ENCODE measurements around the gene DIO1. TPM values are rescaled to one million over a fixed set of nuclear protein-coding genes. Genes with fewer than 3 reads are reported as not detected.

The DIO1 gene
- total RNA-seq, 1 experiment from 2014 or later = not detected

DNA sequence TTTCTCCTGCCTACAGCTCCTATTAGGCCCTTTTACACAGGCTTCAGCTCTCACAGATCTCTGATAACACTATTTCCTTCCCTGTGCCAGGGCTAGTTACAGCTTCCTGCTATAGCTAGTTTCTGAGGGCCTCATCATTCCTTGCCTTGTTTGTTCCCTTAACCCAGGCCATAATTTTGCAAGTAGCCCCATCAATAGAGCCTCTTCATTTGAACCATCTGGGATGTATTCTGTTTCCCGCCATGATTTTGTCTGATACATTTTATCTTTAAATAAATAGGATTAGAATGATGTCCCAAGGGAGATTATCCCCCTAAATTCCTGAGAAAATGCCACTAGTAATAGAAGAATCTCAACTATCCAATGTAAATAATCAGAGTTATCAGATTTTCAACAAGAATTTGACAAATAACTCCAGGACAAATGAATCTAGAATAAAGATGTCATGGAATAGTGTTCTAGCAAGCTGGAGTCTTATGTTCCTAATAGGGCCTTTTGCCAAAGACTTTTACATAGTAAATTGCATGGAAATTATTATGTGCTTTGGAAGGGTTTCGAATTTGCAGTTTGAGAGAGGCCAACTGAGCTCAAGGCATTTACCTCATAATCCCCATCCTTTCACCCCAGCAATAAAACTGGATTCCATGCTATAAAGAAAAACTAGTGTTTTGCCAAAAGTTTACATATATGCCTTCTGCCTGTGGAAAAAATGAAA lies 35.4 kb downstream of the DIO1 start:
- H3K4me1 Mint-ChIP-seq = no peaks in the 10 kb centered on the region
- ATAC-seq = no peak
- TF ChIP-seq SMAD4 (CRISPR knock-in tag; IDR thresholded peaks at IDR 0.05) (no peak), ZNF263 (CRISPR knock-in tag; IDR thresholded peaks at IDR 0.05; ENCODE audit: low read depth) (no peak), NR3C1 (CRISPR knock-in tag; conservative IDR thresholded peaks at IDR 0.05; ENCODE audit: low read depth) (no peak), TEAD1 (CRISPR knock-in tag; IDR thresholded peaks at IDR 0.05) (no peak), E2F4 (CRISPR knock-in tag; IDR thresholded peaks at IDR 0.05; ENCODE audit: borderline replicate concordance, low read depth) (no peak), MYBL2 (CRISPR knock-in tag; IDR thresholded peaks at IDR 0.05) (no peak), JUN (CRISPR knock-in tag; IDR thresholded peaks at IDR 0.05) (no peak), MXD4 (CRISPR knock-in tag; IDR thresholded peaks at IDR 0.05; ENCODE audit: borderline replicate concordance) (no peak)
- TF ChIP-seq, protein P1, sequence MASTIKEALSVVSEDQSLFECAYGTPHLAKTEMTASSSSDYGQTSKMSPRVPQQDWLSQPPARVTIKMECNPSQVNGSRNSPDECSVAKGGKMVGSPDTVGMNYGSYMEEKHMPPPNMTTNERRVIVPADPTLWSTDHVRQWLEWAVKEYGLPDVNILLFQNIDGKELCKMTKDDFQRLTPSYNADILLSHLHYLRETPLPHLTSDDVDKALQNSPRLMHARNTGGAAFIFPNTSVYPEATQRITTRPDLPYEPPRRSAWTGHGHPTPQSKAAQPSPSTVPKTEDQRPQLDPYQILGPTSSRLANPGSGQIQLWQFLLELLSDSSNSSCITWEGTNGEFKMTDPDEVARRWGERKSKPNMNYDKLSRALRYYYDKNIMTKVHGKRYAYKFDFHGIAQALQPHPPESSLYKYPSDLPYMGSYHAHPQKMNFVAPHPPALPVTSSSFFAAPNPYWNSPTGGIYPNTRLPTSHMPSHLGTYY (CRISPR knock-in tag; IDR thresholded peaks at IDR 0.05) = no peak
- POLR2A ChIA-PET = no interaction called here
- H3K27ac Mint-ChIP-seq = no peak overlapping the region
- CTCF ChIA-PET = no interaction called here
- peaks cover 27% of the 10 kb centered on the region for H3K9me3 Mint-ChIP-seq
- peaks cover 14% of the 10 kb centered on the region for H3K36me3 Mint-ChIP-seq
- no peak for DNase-seq (ENCODE audit: low spot score)
- H3K4me3 Mint-ChIP-seq = no peak overlapping the region
- H3K27me3 Mint-ChIP-seq (ENCODE audit: low read depth) = no peaks in the 10 kb centered on the region

GRCh38 chr1:53930932-53931331 lies 36.9 kb downstream of the DIO1 start:
- CTCF ChIA-PET = interaction anchor here (1.9 kb wide), 1 partner anchor 52 kb away, joined by 4 read pairs; no protein-coding TSS in a partner anchor
- Mint-ChIP-seq H3K4me3 (no peak overlapping the region), H3K27ac (no peak overlapping the region), H3K27me3 (ENCODE audit: low read depth) (no peaks in the 10 kb centered on the region), H3K36me3 (peaks cover 24% of the 10 kb centered on the region), H3K4me1 (no peaks in the 10 kb centered on the region), H3K9me3 (peaks cover 35% of the 10 kb centered on the region)
- POLR2A ChIA-PET = no interaction called here
- no peak for ATAC-seq
- no peak for TF ChIP-seq JAZF1 (CRISPR knock-in tag; IDR thresholded peaks at IDR 0.05)
- TF ChIP-seq ZNF671 (CRISPR knock-in tag; IDR thresholded peaks at IDR 0.05) = no peak
- DNase-seq (ENCODE audit: low spot score) = no peak

GRCh38 chr1:53931523-53931922 lies 37.5 kb downstream of the DIO1 start:
- H3K27ac Mint-ChIP-seq = no peak overlapping the region
- H3K27me3 Mint-ChIP-seq (ENCODE audit: low read depth) = no peaks in the 10 kb centered on the region
- H3K36me3 Mint-ChIP-seq = peaks cover 24% of the 10 kb centered on the region
- CTCF ChIA-PET = interaction anchor here (0.6 to 1.9 kb wide), 2 partner anchors 52 to 635 kb away, joined by 3 to 4 read pairs; no protein-coding TSS in a partner anchor
- no peak overlapping the region for H3K4me3 Mint-ChIP-seq
- DNase-seq (ENCODE audit: low spot score) (no peak), ATAC-seq (no peak)
- peaks cover 35% of the 10 kb centered on the region for H3K9me3 Mint-ChIP-seq
- POLR2A ChIA-PET = no interaction called here
- no peaks in the 10 kb centered on the region for H3K4me1 Mint-ChIP-seq
- TF ChIP-seq TEAD1 (CRISPR knock-in tag; IDR thresholded peaks at IDR 0.05) = no peak
- no peak for TF ChIP-seq ZNF121 (CRISPR knock-in tag; IDR thresholded peaks at IDR 0.05)
- no peak for TF ChIP-seq ZNF671 (CRISPR knock-in tag; IDR thresholded peaks at IDR 0.05)
- TF ChIP-seq ZNF423 (CRISPR knock-in tag; IDR thresholded peaks at IDR 0.05) = no peak
- TF ChIP-seq ZNF317 (CRISPR knock-in tag; IDR thresholded peaks at IDR 0.05; ENCODE audit: borderline replicate concordance, low read depth) = no peak
- TF ChIP-seq ATF6 (CRISPR knock-in tag; IDR thresholded peaks at IDR 0.05) = no peak
- TF ChIP-seq NR1H2 (CRISPR knock-in tag; IDR thresholded peaks at IDR 0.05) = no peak
- TF ChIP-seq ZNF281 (CRISPR knock-in tag; IDR thresholded peaks at IDR 0.05) = no peak
- TF ChIP-seq ZNF138 (CRISPR knock-in tag; conservative IDR thresholded peaks at IDR 0.05) = no peak
- no peak for TF ChIP-seq CDX4 (CRISPR knock-in tag; IDR thresholded peaks at IDR 0.05; ENCODE audit: borderline replicate concordance)
- TF ChIP-seq, protein P2, sequence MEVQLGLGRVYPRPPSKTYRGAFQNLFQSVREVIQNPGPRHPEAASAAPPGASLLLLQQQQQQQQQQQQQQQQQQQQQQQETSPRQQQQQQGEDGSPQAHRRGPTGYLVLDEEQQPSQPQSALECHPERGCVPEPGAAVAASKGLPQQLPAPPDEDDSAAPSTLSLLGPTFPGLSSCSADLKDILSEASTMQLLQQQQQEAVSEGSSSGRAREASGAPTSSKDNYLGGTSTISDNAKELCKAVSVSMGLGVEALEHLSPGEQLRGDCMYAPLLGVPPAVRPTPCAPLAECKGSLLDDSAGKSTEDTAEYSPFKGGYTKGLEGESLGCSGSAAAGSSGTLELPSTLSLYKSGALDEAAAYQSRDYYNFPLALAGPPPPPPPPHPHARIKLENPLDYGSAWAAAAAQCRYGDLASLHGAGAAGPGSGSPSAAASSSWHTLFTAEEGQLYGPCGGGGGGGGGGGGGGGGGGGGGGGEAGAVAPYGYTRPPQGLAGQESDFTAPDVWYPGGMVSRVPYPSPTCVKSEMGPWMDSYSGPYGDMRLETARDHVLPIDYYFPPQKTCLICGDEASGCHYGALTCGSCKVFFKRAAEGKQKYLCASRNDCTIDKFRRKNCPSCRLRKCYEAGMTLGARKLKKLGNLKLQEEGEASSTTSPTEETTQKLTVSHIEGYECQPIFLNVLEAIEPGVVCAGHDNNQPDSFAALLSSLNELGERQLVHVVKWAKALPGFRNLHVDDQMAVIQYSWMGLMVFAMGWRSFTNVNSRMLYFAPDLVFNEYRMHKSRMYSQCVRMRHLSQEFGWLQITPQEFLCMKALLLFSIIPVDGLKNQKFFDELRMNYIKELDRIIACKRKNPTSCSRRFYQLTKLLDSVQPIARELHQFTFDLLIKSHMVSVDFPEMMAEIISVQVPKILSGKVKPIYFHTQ (CRISPR knock-in tag; IDR thresholded peaks at IDR 0.05) = no peak
- TF ChIP-seq ZNF263 (CRISPR knock-in tag; IDR thresholded peaks at IDR 0.05; ENCODE audit: low read depth) = no peak
